Right lobe of liver (tissue), 4 donors: ENCODE measurements around the gene ARHGEF37.

ENCODE experiments used
- POLR2A ChIP-seq: fragments of 450-650 bp; IDR thresholded peaks from one replicate; pipeline ENCODE4 v1.6.1; 2017; ENCODE audit warnings: antibody characterized with exemption, mild to moderate bottlenecking
- TF ChIP-seq, protein P1 (sequence below), 4 donors: fragments of 200-600 bp in 3 of 4; fragments of 450-650 bp in 1 of 4; IDR thresholded peaks; one replicate each; pipeline versions ENCODE4 v1.5.1 to v1.8.0; 2016 to 2022; ENCODE audit warnings: antibody characterized with exemption in 4 of 4, mild to moderate bottlenecking in 2 of 4
- donor health status: DM: no; HTN: no; CAD: no.
- donor health status: DM: no; HTN: no; CAD: no.
- donor health status: DM: no; HTN: yes; CAD: no.

DNA sequence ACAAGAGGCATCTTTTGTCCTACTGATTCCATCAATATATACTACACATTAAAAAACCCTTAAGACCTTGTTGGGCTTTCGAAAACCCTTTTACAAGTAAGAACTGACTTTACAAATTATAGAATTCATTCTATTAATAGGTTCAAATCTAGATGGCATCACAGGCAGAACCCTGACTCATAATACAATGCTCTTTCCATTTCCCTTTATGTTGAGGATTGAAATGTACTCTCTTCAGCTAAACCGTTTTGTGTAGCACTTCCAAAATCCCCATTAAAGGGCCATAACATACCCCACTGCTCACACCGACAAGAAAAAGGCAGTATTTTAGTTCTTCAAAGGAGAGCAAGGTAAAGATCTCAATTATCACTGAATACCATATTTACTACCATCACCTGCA lies 41.2 kb upstream of the ARHGEF37 start:
- TF ChIP-seq, protein P1, sequence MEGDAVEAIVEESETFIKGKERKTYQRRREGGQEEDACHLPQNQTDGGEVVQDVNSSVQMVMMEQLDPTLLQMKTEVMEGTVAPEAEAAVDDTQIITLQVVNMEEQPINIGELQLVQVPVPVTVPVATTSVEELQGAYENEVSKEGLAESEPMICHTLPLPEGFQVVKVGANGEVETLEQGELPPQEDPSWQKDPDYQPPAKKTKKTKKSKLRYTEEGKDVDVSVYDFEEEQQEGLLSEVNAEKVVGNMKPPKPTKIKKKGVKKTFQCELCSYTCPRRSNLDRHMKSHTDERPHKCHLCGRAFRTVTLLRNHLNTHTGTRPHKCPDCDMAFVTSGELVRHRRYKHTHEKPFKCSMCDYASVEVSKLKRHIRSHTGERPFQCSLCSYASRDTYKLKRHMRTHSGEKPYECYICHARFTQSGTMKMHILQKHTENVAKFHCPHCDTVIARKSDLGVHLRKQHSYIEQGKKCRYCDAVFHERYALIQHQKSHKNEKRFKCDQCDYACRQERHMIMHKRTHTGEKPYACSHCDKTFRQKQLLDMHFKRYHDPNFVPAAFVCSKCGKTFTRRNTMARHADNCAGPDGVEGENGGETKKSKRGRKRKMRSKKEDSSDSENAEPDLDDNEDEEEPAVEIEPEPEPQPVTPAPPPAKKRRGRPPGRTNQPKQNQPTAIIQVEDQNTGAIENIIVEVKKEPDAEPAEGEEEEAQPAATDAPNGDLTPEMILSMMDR (IDR thresholded peaks at IDR 0.05): no peak
- TF ChIP-seq POLR2A: no peak
